IMR-90 (cell line): ENCODE results near the gene DMD. TPM values are rescaled to one million over a fixed set of nuclear protein-coding genes. Genes with fewer than 3 reads are reported as not detected.

Experiments used
- ATAC-seq: fragments of 200-7000 bp; cut with Tn5 transposase; 2 replicates; pipeline ENCODE4 v1.9.1; 2020; ENCODE audit warnings: low read depth, mild to moderate bottlenecking, moderate library complexity
- BruUV-seq: library from RNA; stranded (reverse); fragments of 400-500 nt; replicated peaks from 2 replicates; lab custom pipeline; 2021; lab: Mats Ljungman, UMichigan
- CTCF ChIA-PET: fragments of 300-600 bp; formaldehyde crosslinking; extraction: SDS; loops from one replicate; lab custom pipeline; 2021; ENCODE audit warnings: antibody characterized with exemption; lab: Yijun Ruan, JAX
- POLR2A ChIA-PET: fragments of 300-600 bp; sonication (Branson Sonifier 250); formaldehyde crosslinking; loops from one replicate; lab custom pipeline; 2022; ENCODE audit warnings: antibody characterized with exemption; ENCODE audit not compliant: unreplicated experiment; lab: Charles Lee
- DNase-seq: peaks from one replicate; pipeline ENCODE4 v3.0.0; 2013
- H2AFZ ChIP-seq: replicated peaks from 2 replicates; pipeline ENCODE3; 2013; ENCODE audit warnings: low read length, mild to moderate bottlenecking; ENCODE audit not compliant: poor library complexity
- H2AK5ac ChIP-seq: 2 replicates; pipeline ENCODE4 v1.6.1; 2013; ENCODE audit warnings: low read depth, low read length, inconsistent platforms
- H2AK9ac ChIP-seq: replicated peaks from 2 replicates; pipeline ENCODE3; 2013; ENCODE audit warnings: mild to moderate bottlenecking, low read depth, low read length, moderate library complexity; ENCODE audit not compliant: poor library complexity
- H2BK120ac ChIP-seq: 2 replicates; pipeline ENCODE4 v1.6.1; 2013; ENCODE audit warnings: low read depth, low read length, inconsistent platforms
- H2BK15ac ChIP-seq: 3 replicates; pipeline ENCODE4 v1.6.1; 2013; ENCODE audit warnings: low read depth, low read length, inconsistent platforms
- H2BK20ac ChIP-seq: 2 replicates; pipeline ENCODE4 v1.6.1; 2013; ENCODE audit warnings: low read depth, mild to moderate bottlenecking, inconsistent platforms, low read length, moderate library complexity
- H2BK5ac ChIP-seq: 2 replicates; pipeline ENCODE4 v1.6.1; 2013; ENCODE audit warnings: mild to moderate bottlenecking, low read depth, low read length, inconsistent platforms; ENCODE audit not compliant: poor library complexity, severe bottlenecking
- H3K14ac ChIP-seq: replicated peaks from 2 replicates; pipeline ENCODE4 v1.6.1; 2013; ENCODE audit warnings: low read depth, low read length, inconsistent platforms
- H3K18ac ChIP-seq: 2 replicates; pipeline ENCODE4 v1.6.1; 2013; ENCODE audit warnings: low read depth, low read length, control low read depth
- H3K23ac ChIP-seq: 2 replicates; pipeline ENCODE4 v1.6.1; 2013; ENCODE audit warnings: low read depth, low read length, inconsistent platforms
- H3K27ac ChIP-seq: 2 replicates; pipeline ENCODE4 v1.5.1; 2013; ENCODE audit warnings: mild to moderate bottlenecking, control low read depth, low read length; ENCODE audit not compliant: insufficient read depth
- H3K27me3 ChIP-seq: 2 replicates; pipeline ENCODE4 v1.6.1; 2013; ENCODE audit warnings: low read length; ENCODE audit not compliant: control insufficient read depth, insufficient read depth
- H3K36me3 ChIP-seq: 2 replicates; pipeline ENCODE4 v1.6.1; 2013; ENCODE audit warnings: low read length, mixed read lengths; ENCODE audit not compliant: control insufficient read depth, insufficient read depth
- H3K4ac ChIP-seq: 2 replicates; pipeline ENCODE4 v1.6.1; 2013; ENCODE audit warnings: low read depth, low read length, inconsistent platforms
- H3K4me1 ChIP-seq: 2 replicates; pipeline ENCODE4 v1.6.1; 2013; ENCODE audit warnings: low read length, mixed read lengths; ENCODE audit not compliant: control insufficient read depth, insufficient read depth
- H3K4me2 ChIP-seq: 2 replicates; pipeline ENCODE4 v1.6.1; 2013; ENCODE audit warnings: low read depth, mild to moderate bottlenecking, control low read depth, low read length, moderate library complexity
- H3K4me3 ChIP-seq: 2 replicates; pipeline ENCODE4 v1.5.1; 2013; ENCODE audit warnings: low read depth, mild to moderate bottlenecking, control low read depth, low read length, moderate library complexity; ENCODE audit not compliant: insufficient read depth
- H3K56ac ChIP-seq: 2 replicates; pipeline ENCODE4 v1.6.1; 2013; ENCODE audit warnings: low read length, inconsistent platforms; ENCODE audit not compliant: insufficient read depth; ENCODE audit errors: extremely low read depth
- H3K79me1 ChIP-seq, 2 experiments: 2 replicates each; pipeline ENCODE4 v1.6.1; 2013; ENCODE audit warnings: low read length in 2 of 2, inconsistent platforms in 1 of 2, low read depth in 1 of 2
- H3K9ac ChIP-seq: 2 replicates; pipeline ENCODE4 v1.6.1; 2013; ENCODE audit warnings: low read depth, low read length, control low read depth
- H3K9me1 ChIP-seq: 2 replicates; pipeline ENCODE4 v1.6.1; 2013; ENCODE audit warnings: low read length, inconsistent platforms; ENCODE audit not compliant: insufficient read depth
- H3K9me3 ChIP-seq: 2 replicates; pipeline ENCODE4 v1.6.1; 2013; ENCODE audit warnings: low read length; ENCODE audit not compliant: control insufficient read depth, insufficient read depth
- H4K20me1 ChIP-seq: 2 replicates; pipeline ENCODE4 v1.6.1; 2013; ENCODE audit warnings: low read length, inconsistent platforms; ENCODE audit not compliant: insufficient read depth
- H4K5ac ChIP-seq: 2 replicates; pipeline ENCODE4 v1.6.1; 2013; ENCODE audit warnings: mild to moderate bottlenecking, low read depth, low read length, control low read depth
- H4K8ac ChIP-seq, 2 experiments: 2 replicates each; pipeline ENCODE4 v1.6.1; 2013; ENCODE audit warnings: low read depth in 2 of 2, low read length in 2 of 2, control low read depth in 1 of 2, inconsistent platforms in 1 of 2
- H4K91ac ChIP-seq: 2 replicates; pipeline ENCODE4 v1.6.1; 2013; ENCODE audit warnings: low read depth, low read length, inconsistent platforms; ENCODE audit not compliant: insufficient read depth
- CHD1 ChIP-seq: IDR thresholded peaks from 2 replicates; pipeline ENCODE4 v1.6.1; 2012; ENCODE audit warnings: low read depth, low read length, improper control_type of control experiment
- ELK1 ChIP-seq: fragments of 150-350 bp; IDR thresholded peaks from 2 replicates; pipeline ENCODE4 v1.6.1; 2016; ENCODE audit warnings: low read depth, mild to moderate bottlenecking, low read length, moderate library complexity, borderline replicate concordance
- NFE2L2 ChIP-seq: fragments of 150-350 bp; IDR thresholded peaks from 2 replicates; pipeline ENCODE4 v1.6.1; 2016; ENCODE audit warnings: low read depth, mild to moderate bottlenecking, low read length
- RFX5 ChIP-seq: IDR thresholded peaks from 2 replicates; pipeline ENCODE4 v1.8.0; 2012; ENCODE audit warnings: low read depth, mild to moderate bottlenecking, low read length, moderate library complexity
- USF2 ChIP-seq: fragments of 150-350 bp; IDR thresholded peaks from 2 replicates; pipeline ENCODE4 v1.6.1; 2017; ENCODE audit warnings: mild to moderate bottlenecking, antibody characterized with exemption, low read length, low read depth
- WGBS, 2 experiments: methylation state at CpG; one replicate each; pipeline versions ENCODE4 v1.1.5 to v1.1.7; 2013; ENCODE audit warnings: missing lambda C conversion rate in 2 of 2; ENCODE audit not compliant: insufficient read length in 1 of 2; ENCODE audit errors: extremely low coverage in 2 of 2; 5-methylcytosine and 5-hydroxymethylcytosine counted together
- dilution Hi-C: fragments of 300-500 bp; cut with HindIII; formaldehyde crosslinking; loops from one replicate; pipeline ENCODE4 v1.14.3; 2018; ENCODE audit warnings: low sequenced_read_pairs; ENCODE audit not compliant: unreplicated experiment
- in situ Hi-C: fragments of 300-500 bp; cut with MboI; formaldehyde crosslinking; loops from 3 replicates; pipeline ENCODE4 v1.14.3; 2019; ENCODE audit warnings: low sequenced_read_pairs, inconsistent platforms, mixed read lengths
- intact Hi-C: fragments of 100-400 bp; cut with micrococcal nuclease; formaldehyde crosslinking; loops from 2 replicates; pipeline ENCODE4 v1.10.0; 2022
- polyA plus RNA-seq, 3 experiments: library from polyadenylated mRNA; depleted of rRNA; stranded (reverse); fragments of >200 nt; gene quantifications; 2 replicates each; pipeline ENCODE4 v1.2.3, GENCODE V29; 2012; ENCODE audit warnings: low replicate concordance in 1 of 3
- total RNA-seq: library from RNA; depleted of rRNA; stranded (reverse); fragments of >200 nt; gene quantifications from 2 replicates; pipeline ENCODE4 v1.2.3, GENCODE V29; 2012
- TF ChIP-seq, protein P1 (sequence below): conservative IDR thresholded peaks from 2 replicates; pipeline ENCODE4 v1.5.1; 2012; ENCODE audit warnings: mild to moderate bottlenecking, low read depth, low read length, improper control_type of control experiment

The DMD gene
- total and polyA plus RNA-seq, 2 of the 4 experiments (the other 2 are of a cell fraction), result 6.6 to 11.8 TPM

GRCh38 chrX:31471229-31471628, 1740.1 kb downstream of the DMD start:
- no peaks in the 10 kb centered on the region for H3K27me3 ChIP-seq
- no peaks in the 10 kb centered on the region for H4K20me1 ChIP-seq
- H3K23ac ChIP-seq, result no peak overlapping the region
- H3K36me3 ChIP-seq, result no peaks in the 10 kb centered on the region
- DNase-seq (no peak), ATAC-seq (no peak)
- H4K8ac ChIP-seq, result no peak overlapping the region
- no peak overlapping the region for H3K4me2 ChIP-seq
- TF ChIP-seq, protein P1, sequence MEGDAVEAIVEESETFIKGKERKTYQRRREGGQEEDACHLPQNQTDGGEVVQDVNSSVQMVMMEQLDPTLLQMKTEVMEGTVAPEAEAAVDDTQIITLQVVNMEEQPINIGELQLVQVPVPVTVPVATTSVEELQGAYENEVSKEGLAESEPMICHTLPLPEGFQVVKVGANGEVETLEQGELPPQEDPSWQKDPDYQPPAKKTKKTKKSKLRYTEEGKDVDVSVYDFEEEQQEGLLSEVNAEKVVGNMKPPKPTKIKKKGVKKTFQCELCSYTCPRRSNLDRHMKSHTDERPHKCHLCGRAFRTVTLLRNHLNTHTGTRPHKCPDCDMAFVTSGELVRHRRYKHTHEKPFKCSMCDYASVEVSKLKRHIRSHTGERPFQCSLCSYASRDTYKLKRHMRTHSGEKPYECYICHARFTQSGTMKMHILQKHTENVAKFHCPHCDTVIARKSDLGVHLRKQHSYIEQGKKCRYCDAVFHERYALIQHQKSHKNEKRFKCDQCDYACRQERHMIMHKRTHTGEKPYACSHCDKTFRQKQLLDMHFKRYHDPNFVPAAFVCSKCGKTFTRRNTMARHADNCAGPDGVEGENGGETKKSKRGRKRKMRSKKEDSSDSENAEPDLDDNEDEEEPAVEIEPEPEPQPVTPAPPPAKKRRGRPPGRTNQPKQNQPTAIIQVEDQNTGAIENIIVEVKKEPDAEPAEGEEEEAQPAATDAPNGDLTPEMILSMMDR, result no peak
- TF ChIP-seq RFX5, result no peak
- TF ChIP-seq CHD1, result no peak
- no peak for TF ChIP-seq USF2
- no peak for TF ChIP-seq ELK1
- TF ChIP-seq NFE2L2, result no peak
- H3K9me3 ChIP-seq, result no peaks in the 10 kb centered on the region
- H3K9ac ChIP-seq, result no peak overlapping the region
- no peak overlapping the region for H3K4me3 ChIP-seq
- H3K56ac ChIP-seq, result no peak overlapping the region
- H2BK120ac ChIP-seq, result no peak overlapping the region
- no peak overlapping the region for H4K91ac ChIP-seq
- 87% methylated on average over 4 of the region's 11 CpGs; no CpG with 5 or more reads in 1 of the 2 experiments for WGBS, 2 experiments
- H3K4me1 ChIP-seq, result no peaks in the 10 kb centered on the region
- ChIA-PET POLR2A (no interaction called here), CTCF (interaction anchor here (0.6 kb wide), 1 partner anchor 1953 kb away, joined by 3 read pairs; no protein-coding TSS in a partner anchor)
- H3K27ac ChIP-seq, result no peak overlapping the region
- intact Hi-C loops (no loop called here), in situ Hi-C loops (no loop called here), dilution Hi-C loops (no loop called here)
- BruUV-seq, result no TSS peak
- no peak overlapping the region for H2BK5ac ChIP-seq
- no peak overlapping the region for H3K18ac ChIP-seq
- H4K5ac ChIP-seq, result no peak overlapping the region
- no peak overlapping the region for H2AK9ac ChIP-seq
- no peak overlapping the region for H2BK15ac ChIP-seq
- H3K4ac ChIP-seq, result no peak overlapping the region
- H2AK5ac ChIP-seq, result no peak overlapping the region
- H3K79me1 ChIP-seq, result no peaks in the 10 kb centered on the region
- no peak overlapping the region for H2AFZ ChIP-seq
- no peak overlapping the region for H3K14ac ChIP-seq
- H2BK20ac ChIP-seq, result no peak overlapping the region
- no peaks in the 10 kb centered on the region for H3K9me1 ChIP-seq
